HTERT RPE-1 (cell line): ENCODE measurements around the gene ACOD1.
"Not testable (repeated sequence)": the region's sequence is repeated elsewhere in the genome, so short reads cannot be mapped to it uniquely, and the experiment has no call there.

ENCODE experiments used
- in situ Hi-C: fragments of 300-500 bp; cut with MboI; formaldehyde crosslinking; loops from 4 replicates; pipeline ENCODE4 v1.14.3; 2020; ENCODE audit warnings: low sequenced_read_pairs

Gene ACOD1

GRCh38 chr13:76948149-76948548 is at the start of gene ACOD1:
Gene ACOD1 (plus strand): TSS chr13:76948511. CDS start chr13:76948559, 48 bp downstream.
- in situ Hi-C loops: no loop called here

DNA sequence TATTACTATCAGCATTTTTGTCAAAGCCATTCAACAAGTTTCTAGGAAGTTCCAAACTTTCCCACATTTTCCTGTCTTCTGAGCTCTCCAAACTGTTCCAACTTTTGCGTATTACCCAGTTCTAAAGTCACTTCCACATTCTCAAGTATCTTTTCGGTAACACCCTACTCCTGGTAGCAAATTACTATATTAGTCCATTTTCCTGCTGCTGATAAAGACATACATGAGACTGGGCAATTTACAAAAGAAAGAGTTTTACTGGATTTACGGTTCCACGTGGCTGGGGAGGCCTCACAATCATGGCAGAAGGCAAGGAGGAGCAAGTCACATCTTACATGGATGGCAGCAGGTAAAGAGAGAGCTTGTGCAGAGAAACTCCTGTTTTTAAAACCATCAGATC is 49.2 kb upstream of the ACOD1 start:
- in situ Hi-C loops: not testable (repeated sequence)

GRCh38 chr13:76903544-76904162 is 44.7 kb upstream of the ACOD1 start:
- in situ Hi-C loops: no loop called here

DNA sequence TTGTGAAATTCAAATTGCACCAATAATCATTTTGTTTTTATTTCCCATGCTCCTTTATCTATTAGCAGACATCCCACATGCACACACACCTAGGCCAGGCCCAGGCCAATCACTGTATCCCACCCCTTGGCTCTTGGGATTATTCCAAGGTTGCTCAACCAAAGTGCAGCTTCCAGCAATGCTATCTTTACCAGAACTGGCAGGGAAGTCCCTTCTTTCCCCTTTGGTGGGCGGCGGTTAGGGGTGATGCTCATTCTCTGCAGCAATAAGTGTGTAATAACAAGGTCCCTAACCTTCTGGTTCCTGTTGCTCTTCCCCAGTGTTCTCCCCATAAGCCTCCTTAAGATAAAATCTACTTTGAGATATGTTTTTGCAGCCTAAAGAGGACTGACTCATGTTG is 43.8 kb upstream of the ACOD1 start:
- in situ Hi-C loops: no loop called here

DNA sequence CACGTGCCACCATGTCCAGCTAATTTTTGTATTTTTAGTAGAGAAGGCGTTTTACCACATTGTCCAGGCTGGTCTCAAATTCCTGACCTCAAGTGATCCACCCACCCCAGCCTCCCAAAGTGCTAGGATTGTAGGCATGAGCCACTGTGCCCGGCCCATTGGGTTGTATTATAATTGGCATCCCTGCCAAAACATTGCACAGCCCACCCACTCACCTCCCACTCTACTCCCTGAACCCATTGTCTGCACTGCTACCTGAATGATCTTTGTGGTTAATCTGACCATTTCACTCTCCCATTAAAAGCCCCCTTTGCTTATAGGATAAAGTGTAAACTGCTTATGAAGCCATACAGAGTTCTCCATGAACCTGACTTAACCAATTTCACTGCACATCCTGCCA is 35.8 kb upstream of the ACOD1 start:
- in situ Hi-C loops: no loop called here

- in situ Hi-C loops: no loop called here
These were observed 34.4 kb upstream of the ACOD1 start for GRCh38 chr13:76913898-76914297.

DNA sequence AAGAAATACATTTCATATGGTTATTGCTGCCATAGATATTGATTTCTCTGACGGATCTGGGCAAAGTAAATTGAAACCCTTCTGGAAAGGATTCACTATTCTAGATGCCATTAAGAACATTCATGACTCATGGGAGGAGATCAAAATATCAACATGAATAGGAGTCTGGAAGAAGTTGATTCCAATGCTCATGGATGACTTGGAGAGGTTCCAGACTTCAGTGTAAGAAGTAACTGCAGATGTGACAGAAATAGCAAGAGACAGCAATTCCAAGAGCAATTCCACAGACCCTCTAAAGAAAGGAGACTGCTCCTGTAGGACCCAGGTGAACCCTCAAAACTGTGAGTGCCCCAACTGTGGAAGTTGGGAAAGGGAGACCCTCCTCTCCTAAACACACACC is 31.2 kb upstream of the ACOD1 start:
- in situ Hi-C loops: no loop called here

DNA sequence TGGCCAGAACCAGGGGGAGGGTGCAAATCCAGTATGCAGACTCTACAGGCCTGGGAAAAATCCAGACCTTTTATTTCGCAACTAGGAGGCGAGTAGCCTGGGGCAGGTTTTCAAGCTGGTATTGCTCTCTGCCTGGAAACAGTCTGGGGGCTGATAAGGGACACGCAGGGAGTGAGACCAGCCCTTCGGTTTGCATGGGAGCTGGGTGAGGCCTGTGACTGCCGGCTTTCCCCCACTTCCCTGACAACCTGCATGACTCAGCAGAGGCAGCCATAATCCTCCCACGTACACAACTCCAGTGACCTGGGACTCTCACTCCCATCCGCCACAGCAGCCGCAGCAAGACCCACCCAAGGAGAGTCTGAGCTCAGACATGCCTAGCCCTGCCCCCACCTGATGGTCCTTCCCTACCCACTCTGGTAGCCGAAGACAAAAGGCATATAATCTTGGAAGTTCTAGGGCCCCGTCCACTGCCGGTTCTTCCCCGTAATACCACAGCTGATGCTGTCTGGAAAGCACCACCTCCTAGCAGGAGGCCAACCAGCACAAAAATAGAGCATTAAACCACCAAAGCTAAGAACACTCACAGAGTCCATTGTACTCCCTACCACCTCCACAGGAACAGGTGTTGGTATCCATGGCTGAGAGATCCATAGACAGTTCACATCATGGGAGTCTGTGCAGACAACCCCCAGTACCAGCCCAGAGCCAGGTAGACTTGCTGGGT is 30.4 kb upstream of the ACOD1 start:
- in situ Hi-C loops: not testable (repeated sequence)

DNA sequence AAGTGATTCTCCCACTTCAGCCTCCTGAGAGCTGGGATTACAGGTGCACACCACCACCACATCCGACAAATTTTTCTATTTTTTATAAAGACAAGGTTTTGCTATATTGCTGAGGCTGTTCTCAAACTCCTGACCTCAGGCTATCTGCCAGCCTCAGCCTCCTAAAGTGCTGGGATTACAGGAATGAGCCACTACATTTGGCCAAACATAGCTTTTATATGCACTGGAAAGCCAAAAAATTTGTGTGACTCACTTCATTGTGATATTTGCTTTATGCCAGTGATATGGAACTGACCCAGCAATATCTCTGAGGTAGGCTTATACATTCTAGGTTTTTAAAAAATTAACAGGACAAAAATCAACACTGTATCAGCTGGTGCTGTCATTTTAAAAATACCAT is 26.8 kb upstream of the ACOD1 start:
- in situ Hi-C loops: no loop called here

DNA sequence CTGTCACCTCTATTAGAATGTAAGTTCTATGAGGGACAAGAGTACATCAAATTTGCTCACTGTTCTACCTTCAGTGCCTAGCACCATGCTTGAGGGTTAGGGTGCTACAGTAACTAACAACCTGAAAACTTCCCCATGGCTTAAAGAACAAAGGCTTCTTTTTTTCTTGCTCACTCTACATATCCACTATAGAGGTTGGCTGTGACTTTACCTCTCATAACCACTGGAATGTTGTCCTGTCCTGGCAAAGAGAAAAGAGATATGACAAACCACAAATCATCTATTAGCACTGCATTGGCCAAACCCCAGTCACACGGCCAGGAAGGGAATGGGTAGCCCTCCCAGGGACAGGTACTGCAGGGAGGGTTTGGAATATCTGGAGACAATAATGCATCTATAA is 23.2 kb upstream of the ACOD1 start:
- in situ Hi-C loops: no loop called here

DNA sequence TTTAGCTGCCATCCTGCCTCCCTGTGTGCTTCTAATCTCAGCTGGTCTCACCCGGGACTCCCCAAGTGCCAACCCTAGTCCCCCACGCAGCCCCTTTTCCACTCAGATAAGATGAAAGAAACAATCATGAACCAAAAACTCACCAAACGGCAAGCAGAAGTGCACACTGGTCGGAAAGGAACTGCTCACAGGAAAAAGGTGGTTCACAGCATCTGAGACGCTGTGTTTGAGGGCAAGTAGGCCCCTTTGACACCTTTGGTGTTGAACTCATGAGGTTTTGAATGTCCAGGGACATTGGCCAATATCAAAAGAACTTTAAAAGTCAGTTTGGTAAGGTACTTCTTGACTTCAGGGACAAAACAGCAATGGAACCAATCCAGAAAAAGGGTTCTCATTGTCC is 20.4 kb upstream of the ACOD1 start:
- in situ Hi-C loops: no loop called here

GRCh38 chr13:76928456-76928855 is 19.9 kb upstream of the ACOD1 start:
- in situ Hi-C loops: no loop called here

DNA sequence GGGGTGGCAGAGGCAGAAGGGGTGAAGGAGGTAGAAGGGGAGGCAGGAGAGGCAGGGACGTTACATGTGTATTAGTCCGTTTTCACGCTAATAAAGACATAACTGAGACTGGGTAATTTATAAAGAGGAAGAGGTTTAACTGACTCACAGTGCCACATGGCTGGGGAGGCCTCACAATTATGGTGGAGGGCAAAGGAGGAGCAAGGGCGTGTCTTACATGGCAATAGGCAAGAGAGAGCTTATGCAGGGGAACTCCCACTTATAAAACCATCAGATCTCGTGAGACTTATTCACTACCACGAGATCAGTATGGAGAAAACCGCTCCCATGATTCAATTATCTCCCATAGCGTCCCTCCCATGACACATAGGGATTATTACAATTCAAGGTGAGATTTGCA is 19.0 kb upstream of the ACOD1 start:
- in situ Hi-C loops: no loop called here

DNA sequence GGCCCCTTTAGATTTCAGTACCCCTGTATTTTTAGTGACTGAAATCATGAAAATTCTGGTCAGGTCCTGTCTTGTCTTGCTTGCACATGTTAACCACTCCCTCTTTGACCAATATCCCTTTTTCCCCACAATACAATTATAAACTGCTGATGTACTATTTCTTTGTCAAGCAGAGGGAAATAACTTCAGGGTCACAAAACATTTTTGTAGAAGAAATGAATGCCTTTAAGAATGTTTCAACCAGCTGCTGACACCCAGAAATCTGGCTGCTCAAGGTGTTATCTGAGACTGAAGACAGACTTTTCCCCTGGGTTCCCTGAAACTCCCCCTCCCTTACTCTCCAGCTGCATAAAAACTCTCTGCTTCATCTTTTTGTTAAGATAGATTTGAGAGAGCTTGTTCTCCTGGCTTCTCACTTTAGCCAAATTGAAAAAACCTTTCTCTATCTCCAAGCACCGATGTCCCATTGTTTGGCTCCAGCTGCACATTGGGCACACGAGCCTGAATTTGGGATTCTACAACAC is 18.4 kb upstream of the ACOD1 start:
- in situ Hi-C loops: no loop called here

DNA sequence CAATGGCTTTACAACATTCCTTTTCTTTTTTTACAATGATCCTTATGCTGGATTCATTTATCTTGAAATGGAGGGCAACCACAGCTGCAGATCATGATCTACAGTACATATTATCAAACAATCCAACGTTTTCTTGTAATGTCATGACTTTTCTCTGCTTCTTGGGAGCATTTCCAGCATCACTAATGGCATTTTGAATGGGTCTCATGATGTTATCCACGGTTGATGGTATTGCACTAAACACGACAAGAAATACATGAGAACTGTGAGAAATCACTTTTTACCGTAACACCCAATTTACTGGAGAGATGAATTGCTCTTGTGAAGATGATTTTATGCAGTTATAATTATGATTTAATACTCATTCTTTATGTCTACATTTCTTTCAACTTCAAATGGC is 16.2 kb upstream of the ACOD1 start:
- in situ Hi-C loops: no loop called here

DNA sequence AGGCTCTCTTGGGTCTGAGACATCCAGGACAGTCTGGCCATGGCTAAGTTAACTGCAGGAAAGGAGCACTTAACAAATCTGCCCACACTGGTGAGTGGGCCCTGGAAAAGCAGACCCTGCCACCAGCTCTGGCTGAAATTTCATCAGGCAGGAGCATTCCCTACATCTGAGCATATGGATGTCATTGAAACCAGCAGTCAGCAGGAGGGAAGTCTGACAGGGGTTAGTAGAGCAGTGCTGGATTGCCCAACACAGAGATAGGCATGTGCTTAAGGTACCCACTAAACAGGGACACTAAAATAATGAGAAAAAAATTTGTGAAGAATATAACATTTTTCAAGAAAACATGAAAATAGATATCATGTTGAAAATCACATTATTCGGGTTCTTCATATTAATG is 13.6 kb upstream of the ACOD1 start:
- in situ Hi-C loops: no loop called here

GRCh38 chr13:76936763-76937162 is 11.5 kb upstream of the ACOD1 start:
- in situ Hi-C loops: no loop called here

GRCh38 chr13:76937281-76937820 is 11.0 kb upstream of the ACOD1 start:
- in situ Hi-C loops: no loop called here

- in situ Hi-C loops: no loop called here
These were observed 9.1 kb upstream of the ACOD1 start for GRCh38 chr13:76939215-76939614.

GRCh38 chr13:76942363-76942762 is 5.9 kb upstream of the ACOD1 start:
- in situ Hi-C loops: no loop called here

- in situ Hi-C loops: no loop called here
These were observed 4.7 kb upstream of the ACOD1 start for GRCh38 chr13:76943646-76944045.

DNA sequence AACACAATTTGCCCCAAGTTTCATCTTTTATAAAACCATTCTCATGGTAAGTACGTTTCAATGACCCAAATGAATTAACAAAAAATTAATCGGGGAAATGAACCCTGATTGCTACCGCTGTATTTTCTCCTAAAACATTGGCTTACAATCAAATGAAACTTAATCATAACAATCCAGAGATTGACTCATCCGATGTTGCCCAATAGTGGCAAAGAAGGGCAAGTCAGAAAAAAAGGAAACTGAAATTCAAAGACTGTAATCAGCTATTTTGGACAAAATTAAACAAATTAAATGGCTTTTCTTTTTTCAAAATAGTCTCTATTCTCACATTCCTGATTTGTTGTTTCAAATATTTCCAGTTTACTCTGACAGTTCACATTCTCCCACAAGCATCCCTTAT is 3.9 kb upstream of the ACOD1 start:
- in situ Hi-C loops: no loop called here
